H9 (cell line): ENCODE results near the gene PPRC1. TPM values are rescaled to one million over a fixed set of nuclear protein-coding genes. Genes with fewer than 3 reads are reported as not detected.

Source experiments
- DNase-seq: peaks from one replicate; pipeline ENCODE4 v3.0.0-alpha.2; 2017
- H2AFZ ChIP-seq: one replicate; pipeline ENCODE4 v1.6.1; 2013; ENCODE audit warnings: mild to moderate bottlenecking, low read length, control low read depth, moderate library complexity
- H2AK5ac ChIP-seq: 2 replicates; pipeline ENCODE4 v1.6.1; 2013; ENCODE audit warnings: low read length, control low read depth, mixed read lengths; ENCODE audit not compliant: insufficient read length
- H2BK120ac ChIP-seq: one replicate; pipeline ENCODE4 v1.6.1; 2013; ENCODE audit warnings: low read depth, mild to moderate bottlenecking, low read length, control low read depth, inconsistent platforms; ENCODE audit not compliant: poor library complexity, severe bottlenecking
- H2BK12ac ChIP-seq: 2 replicates; pipeline ENCODE4 v1.6.1; 2013; ENCODE audit warnings: low read length, control low read depth, mixed read lengths, low read depth; ENCODE audit not compliant: insufficient read length
- H2BK15ac ChIP-seq: 2 replicates; pipeline ENCODE4 v1.6.1; 2013; ENCODE audit warnings: low read depth, low read length, control low read depth
- H2BK20ac ChIP-seq: one replicate; pipeline ENCODE4 v1.6.1; 2013; ENCODE audit warnings: low read depth, mild to moderate bottlenecking, low read length, control low read depth, inconsistent platforms; ENCODE audit not compliant: poor library complexity, severe bottlenecking
- H2BK5ac ChIP-seq: 2 replicates; pipeline ENCODE4 v1.6.1; 2013; ENCODE audit warnings: low read length, control low read depth, mixed read lengths; ENCODE audit not compliant: insufficient read length
- H3K14ac ChIP-seq: 2 replicates; pipeline ENCODE4 v1.6.1; 2013; ENCODE audit warnings: low read length, control low read depth; ENCODE audit not compliant: insufficient read depth
- H3K18ac ChIP-seq: 2 replicates; pipeline ENCODE4 v1.6.1; 2013; ENCODE audit warnings: low read depth, mild to moderate bottlenecking, mixed read lengths, low read length, control low read depth; ENCODE audit not compliant: insufficient read length
- H3K23ac ChIP-seq: 2 replicates; pipeline ENCODE4 v1.6.1; 2013; ENCODE audit warnings: low read length, control low read depth, mixed read lengths, low read depth; ENCODE audit not compliant: insufficient read length
- H3K23me2 ChIP-seq: 2 replicates; pipeline ENCODE4 v1.6.1; 2013; ENCODE audit warnings: low read depth, mild to moderate bottlenecking, mixed read lengths, low read length, control low read depth; ENCODE audit not compliant: insufficient read length, poor library complexity, severe bottlenecking
- H3K27ac ChIP-seq: 2 replicates; pipeline ENCODE4 v1.5.1; 2013; ENCODE audit warnings: low read length, control low read depth, mixed read lengths, low read depth; ENCODE audit not compliant: insufficient read length
- H3K27me3 ChIP-seq: 2 replicates; pipeline ENCODE4 v1.6.1; 2013; ENCODE audit warnings: low read length, control low read depth, inconsistent platforms; ENCODE audit not compliant: insufficient read depth
- H3K4ac ChIP-seq: 2 replicates; pipeline ENCODE4 v1.6.1; 2013; ENCODE audit warnings: low read depth, mild to moderate bottlenecking, control low read depth, inconsistent platforms, low read length, moderate library complexity
- H3K4me1 ChIP-seq: 2 replicates; pipeline ENCODE4 v1.6.1; 2013; ENCODE audit warnings: low read length, control low read depth, inconsistent platforms; ENCODE audit not compliant: insufficient read depth
- H3K4me2 ChIP-seq: 2 replicates; pipeline ENCODE4 v1.6.1; 2013; ENCODE audit warnings: low read length, control low read depth, mixed read lengths; ENCODE audit not compliant: insufficient read length, insufficient read depth
- H3K56ac ChIP-seq: 2 replicates; pipeline ENCODE4 v1.6.1; 2013; ENCODE audit warnings: low read depth, mild to moderate bottlenecking, mixed read lengths, low read length, control low read depth; ENCODE audit not compliant: insufficient read length
- H3K79me1 ChIP-seq: 2 replicates; pipeline ENCODE4 v1.6.1; 2013; ENCODE audit warnings: low read depth, mild to moderate bottlenecking, moderate library complexity, low read length, control low read depth, inconsistent platforms; ENCODE audit not compliant: insufficient read depth, poor library complexity, severe bottlenecking
- H3K79me2 ChIP-seq: 2 replicates; pipeline ENCODE4 v1.6.1; 2013; ENCODE audit warnings: low read length, control low read depth, inconsistent platforms; ENCODE audit not compliant: insufficient read depth
- H3K9ac ChIP-seq: 2 replicates; pipeline ENCODE4 v1.6.1; 2013; ENCODE audit warnings: low read length, control low read depth, mixed read lengths; ENCODE audit not compliant: insufficient read length; ENCODE audit errors: extremely low read depth
- H3K9me3 ChIP-seq: one replicate; pipeline ENCODE4 v1.6.1; 2013; ENCODE audit warnings: low read depth, low read length, inconsistent platforms; ENCODE audit not compliant: control insufficient read depth
- H3T11ph ChIP-seq: one replicate; pipeline ENCODE4 v1.6.1; 2013; ENCODE audit warnings: mild to moderate bottlenecking, low read length, control low read depth, inconsistent platforms
- H4K20me1 ChIP-seq: one replicate; pipeline ENCODE4 v1.6.1; 2013; ENCODE audit not compliant: control insufficient read depth, insufficient read length, insufficient read depth
- H4K5ac ChIP-seq: 2 replicates; pipeline ENCODE4 v1.6.1; 2013; ENCODE audit warnings: low read depth, mild to moderate bottlenecking, mixed read lengths, low read length, control low read depth; ENCODE audit not compliant: insufficient read length
- H4K8ac ChIP-seq: replicated peaks from 2 replicates; pipeline ENCODE4 v1.6.1; 2013; ENCODE audit warnings: low read length, control low read depth, mixed read lengths, low read depth; ENCODE audit not compliant: insufficient read length
- H4K91ac ChIP-seq: 2 replicates; pipeline ENCODE4 v1.6.1; 2013; ENCODE audit warnings: low read depth, mild to moderate bottlenecking, moderate library complexity, mixed read lengths, low read length, control low read depth; ENCODE audit not compliant: insufficient read length
- H3K27ac Mint-ChIP-seq, 3 experiments: 2 replicates in 2 of 3; 3 replicates in 1 of 3; pipeline ENCODE4 v1.8.0; 2020 to 2021; ENCODE audit warnings: mixed read lengths in 3 of 3, mild to moderate bottlenecking in 1 of 3, moderate library complexity in 1 of 3
- H3K27me3 Mint-ChIP-seq: 2 replicates; pipeline ENCODE4 v1.8.0; 2021; ENCODE audit warnings: low read depth, mild to moderate bottlenecking, moderate library complexity, mixed read lengths
- H3K36me3 Mint-ChIP-seq, 3 experiments: 2 replicates in 2 of 3; 3 replicates in 1 of 3; pipeline ENCODE4 v1.8.0; 2020 to 2021; ENCODE audit warnings: low read depth in 3 of 3, mixed read lengths in 3 of 3; ENCODE audit not compliant: insufficient read depth in 1 of 3
- H3K4me1 Mint-ChIP-seq, 2 experiments: 2 replicates each; pipeline ENCODE4 v1.8.0; 2020; ENCODE audit warnings: mixed read lengths in 2 of 2
- H3K4me3 Mint-ChIP-seq, 2 experiments: 2 replicates in 1 of 2; 3 replicates in 1 of 2; pipeline ENCODE4 v1.8.0; 2020 to 2021; ENCODE audit warnings: mild to moderate bottlenecking in 2 of 2, mixed read lengths in 2 of 2, moderate library complexity in 1 of 2
- H3K9me3 Mint-ChIP-seq, 2 experiments: 2 replicates in 1 of 2; 3 replicates in 1 of 2; pipeline ENCODE4 v1.8.0; 2020; ENCODE audit warnings: mild to moderate bottlenecking in 2 of 2, mixed read lengths in 2 of 2, moderate library complexity in 1 of 2
- CTCF ChIP-seq: fragments of 200-600 bp; sonication (generic); conservative IDR thresholded peaks from 3 replicates; pipeline ENCODE4 v1.8.0; 2021; ENCODE audit warnings: antibody characterized with exemption, mild to moderate bottlenecking
- WGBS: extraction: QIAGEN DNeasy Blood & Tissue Kit; methylation state at CpG from one replicate; pipeline ENCODE4 v1.1.7; 2013; ENCODE audit warnings: missing lambda C conversion rate, low lambda C conversion rate, mixed read lengths; ENCODE audit not compliant: insufficient read length; ENCODE audit errors: extremely low coverage; 5-methylcytosine and 5-hydroxymethylcytosine counted together
- total RNA-seq: library from RNA; stranded (reverse); gene quantifications from 2 replicates; pipeline ENCODE4 v1.2.1, GENCODE V29; 2021

Gene PPRC1
- total RNA-seq, 1 experiment from 2014 or later = 121 TPM

GRCh38 chr10:102134416-102134815 is 1.6 kb downstream of the PPRC1 start:
- no peak overlapping the region for H2BK15ac ChIP-seq
- H3K79me2 ChIP-seq = peaks cover 48% of the 10 kb centered on the region
- H2AK5ac ChIP-seq = no peak overlapping the region
- H3K27ac Mint-ChIP-seq = peak overlapping the region; percentile 90 to 96 (median 95); a peak in 4 of 7 replicates
- no peak overlapping the region for H2AFZ ChIP-seq
- no peak overlapping the region for H2BK12ac ChIP-seq
- H3K27ac ChIP-seq = no peak overlapping the region
- peak overlapping the region; percentile 97 to 98 for H3K4me3 Mint-ChIP-seq
- no peak overlapping the region for H4K5ac ChIP-seq
- no peaks in the 10 kb centered on the region; the same call in 1 of the 2 replicates for H3K4me1 ChIP-seq
- H3K9ac ChIP-seq = peak overlapping the region; percentile 91
- H3K9me3 Mint-ChIP-seq = no peaks in the 10 kb centered on the region; a peak in 1 of 5 replicates
- no peak for TF ChIP-seq CTCF
- H3K9me3 ChIP-seq = no peaks in the 10 kb centered on the region
- H4K8ac ChIP-seq = no peak overlapping the region
- no peaks in the 10 kb centered on the region for H3K27me3 ChIP-seq
- no peak for DNase-seq
- H4K91ac ChIP-seq = no peak overlapping the region
- peak overlapping the region; percentile 100 for H3K4me2 ChIP-seq
- no peak overlapping the region for H3K4ac ChIP-seq
- no peak overlapping the region for H3K56ac ChIP-seq
- peaks cover 2% of the 10 kb centered on the region; the same call in 1 of the 2 replicates for H3K27me3 Mint-ChIP-seq
- no peak overlapping the region for H3K18ac ChIP-seq
- H4K20me1 ChIP-seq = no peaks in the 10 kb centered on the region
- no peak overlapping the region for H3T11ph ChIP-seq
- no peak overlapping the region for H3K14ac ChIP-seq
- no peak overlapping the region for H2BK120ac ChIP-seq
- peaks cover 18% of the 10 kb centered on the region for H3K79me1 ChIP-seq
- WGBS = no CpG with 5 or more reads among the region's 2 CpGs
- H2BK5ac ChIP-seq = no peak overlapping the region
- peaks cover 33 to 47% (median 38%) of the 10 kb centered on the region in 3 experiments for H3K36me3 Mint-ChIP-seq
- H3K4me1 Mint-ChIP-seq = peaks cover 23 to 27% of the 10 kb centered on the region in 2 experiments
- no peak overlapping the region for H2BK20ac ChIP-seq
- H3K23ac ChIP-seq = no peak overlapping the region
- peaks cover 11% of the 10 kb centered on the region for H3K23me2 ChIP-seq
